Stimulated activated CD4-positive, alpha-beta T cell treated with anti-CD3 and anti-CD28 coated beads, Interleukin-2, amount 100 ng/mL, for 48 hours (primary cell): ENCODE data around the gene CELSR1.

Source experiments
- DNase-seq, 2 donors: peaks; one replicate each; pipeline ENCODE4 v3.0.0-alpha.2; 2020

CELSR1 gene

GRCh38 chr22:46574993-46575910, 37.8 kb upstream of the CELSR1 start:
- no peak for DNase-seq

GRCh38 chr22:46574438-46574992, 37.1 kb upstream of the CELSR1 start:
- DNase-seq, result no peak

GRCh38 chr22:46573781-46574437, 36.5 kb upstream of the CELSR1 start:
- no peak for DNase-seq

- DNase-seq, result no peak
Measured at GRCh38 chr22:46572911-46573780, 35.7 kb upstream of the CELSR1 start.

GRCh38 chr22:46571642-46572250, 34.3 kb upstream of the CELSR1 start:
- no peak for DNase-seq

GRCh38 chr22:46569848-46570695, 32.7 kb upstream of the CELSR1 start:
- DNase-seq, result no peak

GRCh38 chr22:46569055-46569847, 31.8 kb upstream of the CELSR1 start:
- no peak for DNase-seq

- DNase-seq, result no peak
Measured at GRCh38 chr22:46568102-46568809, 30.8 kb upstream of the CELSR1 start.

GRCh38 chr22:46567471-46567870, 30.1 kb upstream of the CELSR1 start:
- no peak for DNase-seq

GRCh38 chr22:46564084-46564714, 26.8 kb upstream of the CELSR1 start:
- no peak for DNase-seq

- DNase-seq, result peak; percentile 80 to 83
Measured at GRCh38 chr22:46563381-46564083, 26.1 kb upstream of the CELSR1 start.

- no peak for DNase-seq
Measured at GRCh38 chr22:46561435-46561905, 24.1 kb upstream of the CELSR1 start.

- no peak for DNase-seq
Measured at GRCh38 chr22:46560696-46561295, 23.4 kb upstream of the CELSR1 start.

GRCh38 chr22:46557736-46558480, 20.5 kb upstream of the CELSR1 start:
- DNase-seq, result no peak

- no peak for DNase-seq
Measured at GRCh38 chr22:46556775-46557174, 19.4 kb upstream of the CELSR1 start.

GRCh38 chr22:46553189-46553588, 15.8 kb upstream of the CELSR1 start:
- no peak for DNase-seq

GRCh38 chr22:46551996-46552395, 14.6 kb upstream of the CELSR1 start:
- DNase-seq, result no peak
